H1 (cell line): ENCODE results near the gene TEX29. TPM values are rescaled to one million over a fixed set of nuclear protein-coding genes. Genes with fewer than 3 reads are reported as not detected.

Experiments used
- ASH2L ChIP-seq: fragments of 200-600, 300-600 bp; sonication (generic); IDR thresholded peaks from one replicate; pipeline ENCODE4 v1.7.1; 2017; ENCODE audit warnings: low read length
- CBX8 ChIP-seq: fragments of 300-800, 300-1000 bp; sonication (generic); IDR thresholded peaks from 2 replicates; pipeline ENCODE4 v1.7.1; 2016; ENCODE audit warnings: low read depth, low read length, borderline replicate concordance
- CREB1 ChIP-seq: IDR thresholded peaks from 2 replicates; pipeline ENCODE4 v1.6.1; 2012; ENCODE audit warnings: inconsistent platforms
- FOSL1 ChIP-seq: IDR thresholded peaks from 2 replicates; pipeline ENCODE4 v1.6.1; 2011; ENCODE audit warnings: mild to moderate bottlenecking, low read depth, low read length, moderate library complexity; ENCODE audit not compliant: insufficient read depth
- HDAC6 ChIP-seq: IDR thresholded peaks from one replicate; pipeline ENCODE4 v1.7.1; 2012; ENCODE audit warnings: low read depth, mild to moderate bottlenecking, inconsistent platforms, low read length, moderate library complexity
- KDM1A ChIP-seq: fragments of 200-600, 300-600 bp; sonication (generic); IDR thresholded peaks from 2 replicates; pipeline ENCODE4 v1.7.1; 2016; ENCODE audit warnings: mild to moderate bottlenecking, low read length, borderline replicate concordance
- MAFK ChIP-seq: IDR thresholded peaks from 2 replicates; pipeline ENCODE4 v1.6.1; 2012; ENCODE audit warnings: low read depth, mild to moderate bottlenecking, improper control_type of control experiment, low read length
- POU5F1 ChIP-seq: IDR thresholded peaks from 2 replicates; pipeline ENCODE4 v1.6.1; 2011; ENCODE audit warnings: low read depth, mild to moderate bottlenecking, low read length, moderate library complexity
- SIX5 ChIP-seq: IDR thresholded peaks from 2 replicates; pipeline ENCODE4 v1.6.1; 2011; ENCODE audit warnings: mild to moderate bottlenecking, low read depth, low read length
- YY1 ChIP-seq: IDR thresholded peaks from 2 replicates; pipeline ENCODE4 v1.6.1; 2011; ENCODE audit warnings: low read depth, mild to moderate bottlenecking, low read length
- ZNF274 ChIP-seq: IDR thresholded peaks from 2 replicates; pipeline ENCODE4 v1.7.0; 2012; ENCODE audit warnings: low read length, borderline replicate concordance; ENCODE audit errors: extremely low read depth
- polyA plus RNA-seq, 7 experiments: library from polyadenylated mRNA; depleted of rRNA in 3 of 7; stranded (reverse) in 5 of 7; unstranded in 2 of 7; fragments of >200 nt in 5 of 7; fragments of 200-250 nt in 2 of 7; gene quantifications; 1 replicate in 5 of 7; 2 replicates in 1 of 7; 4 replicates in 1 of 7; pipeline versions ENCODE4 v1.2.1 to v1.2.3, GENCODE V29; 2011 to 2013; ENCODE audit warnings: missing spikeins in 2 of 7, mixed read lengths in 2 of 7
- total RNA-seq: library from RNA; stranded (reverse); fragmentation: NEBNext Ultra II Directional; extraction: Animal tissue kit (Norgen Biotek cat#: 25700); gene quantifications from 2 replicates; pipeline ENCODE4 v1.2.1, GENCODE V29; 2021
- TF ChIP-seq, protein P1 (sequence below): fragments of 300-600 bp; sonication (generic); IDR thresholded peaks from 2 replicates; pipeline ENCODE4 v1.7.1; 2012; ENCODE audit warnings: low read length, moderate library complexity, mild to moderate bottlenecking, inconsistent platforms; ENCODE audit not compliant: insufficient replicate concordance
- TF ChIP-seq, protein P2 (sequence below): IDR thresholded peaks from 2 replicates; pipeline ENCODE4 v1.6.1; 2012; ENCODE audit warnings: inconsistent platforms

Gene TEX29
- total and polyA plus RNA-seq, 2 of the 8 experiments (the other 6 are each of a cell fraction or from before 2014, with no cell fraction given), result 0.08 TPM; not detected in 1

DNA sequence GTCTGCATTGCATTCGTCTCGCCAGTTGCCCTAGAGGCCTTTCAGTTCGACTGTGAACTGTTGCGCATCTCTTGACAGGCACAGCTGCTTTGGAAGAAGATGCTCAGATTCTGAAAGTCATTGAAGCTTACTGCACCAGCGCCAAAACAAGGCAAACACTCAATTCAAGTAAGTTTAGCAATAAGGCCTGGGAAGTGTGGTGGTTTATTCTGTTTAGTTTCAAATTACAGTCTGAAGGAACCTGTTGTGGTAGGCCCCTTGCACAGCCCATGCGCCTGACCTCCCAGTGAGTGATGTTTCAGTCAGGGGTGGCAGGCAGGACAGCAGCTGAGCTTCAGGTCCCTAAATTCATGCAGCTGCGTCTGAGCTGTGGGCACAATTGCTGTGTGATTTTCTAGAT lies 32.2 kb upstream of the TEX29 start (continued):
- TF ChIP-seq, protein P1, sequence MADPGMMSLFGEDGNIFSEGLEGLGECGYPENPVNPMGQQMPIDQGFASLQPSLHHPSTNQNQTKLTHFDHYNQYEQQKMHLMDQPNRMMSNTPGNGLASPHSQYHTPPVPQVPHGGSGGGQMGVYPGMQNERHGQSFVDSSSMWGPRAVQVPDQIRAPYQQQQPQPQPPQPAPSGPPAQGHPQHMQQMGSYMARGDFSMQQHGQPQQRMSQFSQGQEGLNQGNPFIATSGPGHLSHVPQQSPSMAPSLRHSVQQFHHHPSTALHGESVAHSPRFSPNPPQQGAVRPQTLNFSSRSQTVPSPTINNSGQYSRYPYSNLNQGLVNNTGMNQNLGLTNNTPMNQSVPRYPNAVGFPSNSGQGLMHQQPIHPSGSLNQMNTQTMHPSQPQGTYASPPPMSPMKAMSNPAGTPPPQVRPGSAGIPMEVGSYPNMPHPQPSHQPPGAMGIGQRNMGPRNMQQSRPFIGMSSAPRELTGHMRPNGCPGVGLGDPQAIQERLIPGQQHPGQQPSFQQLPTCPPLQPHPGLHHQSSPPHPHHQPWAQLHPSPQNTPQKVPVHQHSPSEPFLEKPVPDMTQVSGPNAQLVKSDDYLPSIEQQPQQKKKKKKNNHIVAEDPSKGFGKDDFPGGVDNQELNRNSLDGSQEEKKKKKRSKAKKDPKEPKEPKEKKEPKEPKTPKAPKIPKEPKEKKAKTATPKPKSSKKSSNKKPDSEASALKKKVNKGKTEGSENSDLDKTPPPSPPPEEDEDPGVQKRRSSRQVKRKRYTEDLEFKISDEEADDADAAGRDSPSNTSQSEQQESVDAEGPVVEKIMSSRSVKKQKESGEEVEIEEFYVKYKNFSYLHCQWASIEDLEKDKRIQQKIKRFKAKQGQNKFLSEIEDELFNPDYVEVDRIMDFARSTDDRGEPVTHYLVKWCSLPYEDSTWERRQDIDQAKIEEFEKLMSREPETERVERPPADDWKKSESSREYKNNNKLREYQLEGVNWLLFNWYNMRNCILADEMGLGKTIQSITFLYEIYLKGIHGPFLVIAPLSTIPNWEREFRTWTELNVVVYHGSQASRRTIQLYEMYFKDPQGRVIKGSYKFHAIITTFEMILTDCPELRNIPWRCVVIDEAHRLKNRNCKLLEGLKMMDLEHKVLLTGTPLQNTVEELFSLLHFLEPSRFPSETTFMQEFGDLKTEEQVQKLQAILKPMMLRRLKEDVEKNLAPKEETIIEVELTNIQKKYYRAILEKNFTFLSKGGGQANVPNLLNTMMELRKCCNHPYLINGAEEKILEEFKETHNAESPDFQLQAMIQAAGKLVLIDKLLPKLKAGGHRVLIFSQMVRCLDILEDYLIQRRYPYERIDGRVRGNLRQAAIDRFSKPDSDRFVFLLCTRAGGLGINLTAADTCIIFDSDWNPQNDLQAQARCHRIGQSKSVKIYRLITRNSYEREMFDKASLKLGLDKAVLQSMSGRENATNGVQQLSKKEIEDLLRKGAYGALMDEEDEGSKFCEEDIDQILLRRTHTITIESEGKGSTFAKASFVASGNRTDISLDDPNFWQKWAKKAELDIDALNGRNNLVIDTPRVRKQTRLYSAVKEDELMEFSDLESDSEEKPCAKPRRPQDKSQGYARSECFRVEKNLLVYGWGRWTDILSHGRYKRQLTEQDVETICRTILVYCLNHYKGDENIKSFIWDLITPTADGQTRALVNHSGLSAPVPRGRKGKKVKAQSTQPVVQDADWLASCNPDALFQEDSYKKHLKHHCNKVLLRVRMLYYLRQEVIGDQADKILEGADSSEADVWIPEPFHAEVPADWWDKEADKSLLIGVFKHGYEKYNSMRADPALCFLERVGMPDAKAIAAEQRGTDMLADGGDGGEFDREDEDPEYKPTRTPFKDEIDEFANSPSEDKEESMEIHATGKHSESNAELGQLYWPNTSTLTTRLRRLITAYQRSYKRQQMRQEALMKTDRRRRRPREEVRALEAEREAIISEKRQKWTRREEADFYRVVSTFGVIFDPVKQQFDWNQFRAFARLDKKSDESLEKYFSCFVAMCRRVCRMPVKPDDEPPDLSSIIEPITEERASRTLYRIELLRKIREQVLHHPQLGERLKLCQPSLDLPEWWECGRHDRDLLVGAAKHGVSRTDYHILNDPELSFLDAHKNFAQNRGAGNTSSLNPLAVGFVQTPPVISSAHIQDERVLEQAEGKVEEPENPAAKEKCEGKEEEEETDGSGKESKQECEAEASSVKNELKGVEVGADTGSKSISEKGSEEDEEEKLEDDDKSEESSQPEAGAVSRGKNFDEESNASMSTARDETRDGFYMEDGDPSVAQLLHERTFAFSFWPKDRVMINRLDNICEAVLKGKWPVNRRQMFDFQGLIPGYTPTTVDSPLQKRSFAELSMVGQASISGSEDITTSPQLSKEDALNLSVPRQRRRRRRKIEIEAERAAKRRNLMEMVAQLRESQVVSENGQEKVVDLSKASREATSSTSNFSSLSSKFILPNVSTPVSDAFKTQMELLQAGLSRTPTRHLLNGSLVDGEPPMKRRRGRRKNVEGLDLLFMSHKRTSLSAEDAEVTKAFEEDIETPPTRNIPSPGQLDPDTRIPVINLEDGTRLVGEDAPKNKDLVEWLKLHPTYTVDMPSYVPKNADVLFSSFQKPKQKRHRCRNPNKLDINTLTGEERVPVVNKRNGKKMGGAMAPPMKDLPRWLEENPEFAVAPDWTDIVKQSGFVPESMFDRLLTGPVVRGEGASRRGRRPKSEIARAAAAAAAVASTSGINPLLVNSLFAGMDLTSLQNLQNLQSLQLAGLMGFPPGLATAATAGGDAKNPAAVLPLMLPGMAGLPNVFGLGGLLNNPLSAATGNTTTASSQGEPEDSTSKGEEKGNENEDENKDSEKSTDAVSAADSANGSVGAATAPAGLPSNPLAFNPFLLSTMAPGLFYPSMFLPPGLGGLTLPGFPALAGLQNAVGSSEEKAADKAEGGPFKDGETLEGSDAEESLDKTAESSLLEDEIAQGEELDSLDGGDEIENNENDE, result no peak
- no peak for TF ChIP-seq CREB1
- no peak for TF ChIP-seq MAFK
- no peak for TF ChIP-seq SIX5
- no peak for TF ChIP-seq HDAC6
- TF ChIP-seq ZNF274, result no peak
- TF ChIP-seq CBX8, result no peak
- no peak for TF ChIP-seq ASH2L
- TF ChIP-seq, protein P2, sequence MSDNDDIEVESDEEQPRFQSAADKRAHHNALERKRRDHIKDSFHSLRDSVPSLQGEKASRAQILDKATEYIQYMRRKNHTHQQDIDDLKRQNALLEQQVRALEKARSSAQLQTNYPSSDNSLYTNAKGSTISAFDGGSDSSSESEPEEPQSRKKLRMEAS, result no peak
- TF ChIP-seq FOSL1, result no peak
- no peak for TF ChIP-seq POU5F1
- no peak for TF ChIP-seq KDM1A
- TF ChIP-seq YY1, result no peak
